HG02870 (cell line): Measurements from ENCODE around the gene LRIF1.
"Not testable (repeated sequence)": the region's sequence is repeated elsewhere in the genome, so short reads cannot be mapped to it uniquely, and the experiment has no call there.

Source experiments
- ATAC-seq: cut with Tn5 transposase; IDR thresholded peaks from one replicate; pipeline ENCODE4 v1.9.1; 2021; ENCODE audit warnings: mild to moderate bottlenecking, moderate library complexity; ENCODE audit not compliant: unreplicated experiment

LRIF1 gene, protein sequence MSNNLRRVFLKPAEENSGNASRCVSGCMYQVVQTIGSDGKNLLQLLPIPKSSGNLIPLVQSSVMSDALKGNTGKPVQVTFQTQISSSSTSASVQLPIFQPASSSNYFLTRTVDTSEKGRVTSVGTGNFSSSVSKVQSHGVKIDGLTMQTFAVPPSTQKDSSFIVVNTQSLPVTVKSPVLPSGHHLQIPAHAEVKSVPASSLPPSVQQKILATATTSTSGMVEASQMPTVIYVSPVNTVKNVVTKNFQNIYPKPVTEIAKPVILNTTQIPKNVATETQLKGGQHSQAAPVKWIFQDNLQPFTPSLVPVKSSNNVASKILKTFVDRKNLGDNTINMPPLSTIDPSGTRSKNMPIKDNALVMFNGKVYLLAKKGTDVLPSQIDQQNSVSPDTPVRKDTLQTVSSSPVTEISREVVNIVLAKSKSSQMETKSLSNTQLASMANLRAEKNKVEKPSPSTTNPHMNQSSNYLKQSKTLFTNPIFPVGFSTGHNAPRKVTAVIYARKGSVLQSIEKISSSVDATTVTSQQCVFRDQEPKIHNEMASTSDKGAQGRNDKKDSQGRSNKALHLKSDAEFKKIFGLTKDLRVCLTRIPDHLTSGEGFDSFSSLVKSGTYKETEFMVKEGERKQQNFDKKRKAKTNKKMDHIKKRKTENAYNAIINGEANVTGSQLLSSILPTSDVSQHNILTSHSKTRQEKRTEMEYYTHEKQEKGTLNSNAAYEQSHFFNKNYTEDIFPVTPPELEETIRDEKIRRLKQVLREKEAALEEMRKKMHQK

GRCh38 chr1:110963691-110964454, at the start of gene LRIF1:
Gene LRIF1, minus strand, starts transcription at chr1:110963922. Its CDS starts 234 bp downstream, at chr1:110963688.
- peak; percentile 97 for ATAC-seq

DNA sequence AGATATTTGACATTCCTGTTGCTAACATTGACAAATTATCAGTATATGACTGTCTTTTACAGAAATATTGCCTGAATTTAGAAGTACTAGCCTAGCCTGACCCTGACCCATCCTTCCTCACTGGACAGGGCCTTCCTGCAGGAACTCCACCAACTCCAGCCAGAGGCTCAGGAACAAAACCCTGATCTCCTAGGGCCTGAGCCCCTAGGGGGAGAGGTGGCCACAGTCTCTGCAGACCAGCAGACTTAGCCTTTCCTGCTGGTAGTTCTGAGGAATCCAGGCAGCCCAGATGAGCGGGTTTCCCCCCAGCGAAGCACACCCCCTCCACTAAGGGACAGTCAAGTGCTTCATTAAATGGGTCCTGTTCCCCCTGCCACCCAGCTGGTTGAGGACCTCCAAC, 44.3 kb upstream of the LRIF1 start:
- ATAC-seq = no peak

DNA sequence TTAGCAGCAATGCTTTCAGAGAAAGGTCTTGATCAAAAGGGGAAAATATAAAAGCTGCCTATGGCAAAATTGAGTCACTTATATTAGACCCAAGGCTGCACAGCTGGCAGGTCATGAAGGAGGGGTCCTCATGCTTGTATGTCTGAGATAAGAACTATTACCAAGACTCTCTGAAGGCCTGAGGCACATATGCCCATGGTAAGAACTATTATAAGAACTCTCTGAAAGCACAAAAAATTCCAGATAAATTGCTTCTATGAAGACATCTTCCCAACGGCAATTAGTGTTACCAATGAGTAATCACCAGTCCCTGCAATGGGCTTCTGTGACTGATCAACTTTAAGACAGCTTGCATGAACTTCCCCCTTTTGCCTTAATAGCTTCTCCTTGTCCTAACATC, 42.8 kb upstream of the LRIF1 start:
- no peak for ATAC-seq

GRCh38 chr1:110999607-111000006, 35.9 kb upstream of the LRIF1 start:
- ATAC-seq = not testable (repeated sequence)

DNA sequence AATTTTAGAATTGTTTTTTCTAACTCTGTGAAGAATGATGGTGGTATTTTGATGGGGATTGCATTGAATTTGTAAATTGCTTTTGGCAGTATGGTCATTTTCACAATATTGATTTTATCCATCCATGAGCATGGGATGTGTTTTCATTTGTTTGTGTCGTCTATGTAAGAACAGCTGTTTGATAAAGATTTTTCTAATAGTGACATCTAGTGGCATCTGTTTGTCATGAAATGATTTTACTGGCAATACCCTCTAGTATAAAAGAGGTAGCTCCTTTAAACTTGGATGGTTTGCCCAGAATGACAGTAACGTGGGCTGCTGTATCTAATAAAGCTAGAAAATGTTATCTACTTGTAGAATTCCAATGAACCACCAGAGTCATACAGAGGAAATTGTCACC, 28.6 kb upstream of the LRIF1 start:
- not testable (repeated sequence) for ATAC-seq

DNA sequence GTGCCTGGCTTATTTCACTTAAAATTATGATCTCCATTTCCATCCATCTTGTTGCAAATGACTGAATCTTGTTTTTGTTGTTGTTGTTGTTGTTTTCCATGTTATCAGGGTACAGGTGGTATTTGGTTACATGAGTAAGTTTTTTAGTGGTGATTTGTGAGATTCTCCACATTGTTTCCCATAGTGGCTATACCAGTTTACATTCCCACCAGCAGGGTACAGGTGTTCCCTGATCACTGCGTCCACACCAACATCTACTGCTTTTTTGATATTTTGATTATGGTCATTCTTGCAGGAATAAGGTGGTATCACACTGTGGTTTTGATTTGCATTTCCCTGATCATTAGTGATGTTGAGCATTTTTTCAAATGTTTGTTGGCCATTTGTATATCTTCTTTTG, 27.6 kb upstream of the LRIF1 start:
- not testable (repeated sequence) for ATAC-seq

DNA sequence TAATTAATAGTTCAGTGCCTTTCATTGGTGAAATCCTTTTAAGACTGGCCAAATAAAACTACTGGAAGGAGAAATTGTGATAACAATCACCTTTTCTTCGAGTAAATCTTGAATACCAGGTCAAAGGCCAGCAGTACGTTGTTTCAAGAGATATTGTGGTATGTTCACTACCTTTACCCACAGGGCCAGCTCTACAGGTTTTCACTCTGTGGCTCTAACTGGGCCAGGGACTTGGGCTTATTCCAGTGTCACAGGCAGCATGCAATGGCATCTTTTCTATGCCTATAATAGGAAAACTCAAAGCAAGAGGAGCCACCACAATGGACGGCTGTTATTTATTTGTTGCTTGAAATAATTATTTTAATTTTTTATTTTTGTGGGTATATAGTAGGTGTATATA, 26.8 kb upstream of the LRIF1 start:
- ATAC-seq = no peak

DNA sequence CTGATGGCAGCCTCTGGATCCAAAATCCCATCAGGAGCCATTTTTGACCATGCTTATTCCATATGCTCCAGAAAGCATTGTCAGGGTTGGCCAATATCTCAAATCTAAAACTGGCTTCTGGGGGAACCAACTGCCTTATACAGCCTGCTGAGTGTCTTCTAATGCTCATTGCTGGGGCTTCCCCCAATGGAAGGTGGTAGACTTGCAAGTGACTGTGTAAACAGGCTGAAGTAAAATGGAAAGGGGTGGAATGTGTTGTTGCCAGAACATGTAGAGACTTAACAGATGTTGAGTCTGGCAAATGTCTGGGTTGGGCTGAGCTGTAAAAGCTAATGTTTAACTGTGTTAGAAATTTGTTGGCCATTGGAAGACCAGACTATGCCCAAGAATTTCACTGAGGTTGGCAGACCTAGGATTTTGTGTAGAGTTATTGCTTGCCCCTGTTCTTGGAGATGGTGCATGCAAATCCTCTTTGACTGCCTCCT, 22.7 kb upstream of the LRIF1 start:
- ATAC-seq = no peak

- no peak for ATAC-seq
Measured at GRCh38 chr1:110982320-110982719, 18.6 kb upstream of the LRIF1 start.

DNA sequence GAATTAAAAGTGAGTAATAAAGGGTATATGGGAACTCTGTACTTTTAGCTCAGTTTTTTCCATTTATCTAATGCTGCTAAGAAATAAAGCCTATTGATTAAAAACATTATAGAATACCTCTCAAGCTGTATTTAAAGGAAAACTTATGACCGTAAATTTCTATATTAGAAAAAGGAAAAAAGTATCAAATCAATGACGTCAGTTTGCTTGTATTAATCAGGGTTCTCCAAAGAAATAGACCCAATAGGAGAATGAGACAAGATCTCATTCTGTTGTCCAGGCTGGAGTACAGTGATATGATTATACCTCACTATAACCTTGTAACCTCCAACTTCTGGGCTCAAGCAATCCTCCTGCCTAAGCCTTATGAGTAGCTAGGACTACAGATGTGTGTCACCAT, 15.4 kb upstream of the LRIF1 start:
- ATAC-seq = no peak

DNA sequence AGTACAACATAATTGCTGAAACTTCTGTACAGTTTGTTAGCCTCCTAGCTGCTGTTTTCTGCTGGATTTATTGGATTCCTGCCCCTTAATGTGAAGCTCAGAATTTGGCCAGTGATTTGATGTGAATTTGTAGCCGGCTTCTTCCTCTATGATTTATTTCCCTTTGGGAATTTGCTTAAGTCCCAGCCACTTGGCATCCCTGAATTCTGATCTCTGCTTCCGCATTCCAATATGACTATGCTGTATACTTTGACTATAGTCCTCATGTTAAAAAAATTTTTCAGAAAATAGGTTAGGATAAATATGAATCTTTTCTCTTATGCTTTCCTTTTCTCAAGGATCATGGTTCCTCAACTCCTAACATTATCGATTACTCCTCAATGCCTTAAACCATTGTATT, 12.4 kb upstream of the LRIF1 start:
- ATAC-seq = no peak

GRCh38 chr1:110975265-110975664, 11.5 kb upstream of the LRIF1 start:
- ATAC-seq = no peak

DNA sequence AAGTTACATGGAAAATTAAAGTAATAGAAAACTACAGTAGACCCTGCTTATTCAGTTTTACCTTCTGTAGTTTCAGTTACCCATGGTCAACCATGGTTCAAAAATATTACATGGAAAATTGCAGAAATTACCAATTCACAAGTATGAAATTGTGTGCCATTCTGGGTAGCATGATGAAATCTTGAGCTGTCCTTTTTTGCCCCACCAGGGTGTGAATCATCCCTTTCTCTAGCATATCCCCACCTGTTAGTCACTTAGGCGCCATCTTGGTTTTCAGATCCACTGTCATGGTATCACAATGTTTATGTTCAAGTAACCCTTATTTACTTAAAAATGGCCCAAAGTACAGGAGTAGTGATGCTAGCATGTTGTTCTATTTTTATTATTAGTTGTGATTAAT, 3.5 kb upstream of the LRIF1 start:
- ATAC-seq = no peak

GRCh38 chr1:110964455-110964903, 757 bp upstream of the LRIF1 start:
- no peak for ATAC-seq

DNA sequence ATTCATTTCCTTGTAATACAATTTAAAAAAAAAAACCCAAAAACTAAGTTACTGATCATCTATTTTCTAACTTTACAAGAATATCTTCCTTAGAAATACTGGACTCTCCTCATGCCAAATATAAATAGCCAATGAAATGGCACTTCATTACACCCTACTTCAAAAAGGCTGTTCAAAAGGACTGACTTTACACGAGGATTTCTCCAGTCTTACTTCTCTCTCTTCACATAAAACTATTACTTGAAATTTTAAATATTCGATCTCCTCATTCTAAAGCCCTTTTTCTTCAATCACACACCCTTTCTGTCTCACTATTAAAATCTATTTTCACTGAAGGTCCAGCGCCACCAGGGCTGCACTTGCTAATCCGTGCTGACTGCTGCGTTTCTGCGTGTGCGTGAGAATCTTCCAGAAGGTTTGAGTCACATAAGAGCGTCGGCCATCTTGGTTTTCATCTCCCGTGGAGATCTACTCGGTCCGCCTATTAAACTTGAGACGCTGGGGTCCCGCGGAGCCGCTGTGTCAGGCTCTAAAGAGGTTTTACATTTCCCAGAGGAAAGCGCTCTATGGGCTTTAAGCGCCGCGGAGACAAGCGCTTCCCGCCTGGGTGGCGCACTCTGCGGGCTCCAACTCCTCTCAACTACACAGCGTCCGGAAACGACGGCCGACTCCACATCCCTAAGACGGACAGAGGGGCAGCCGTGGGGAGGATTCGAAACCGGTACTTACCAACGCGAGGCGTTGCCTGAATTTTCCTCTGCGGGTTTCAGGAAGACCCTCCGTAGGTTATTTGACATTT, 631 bp downstream of the LRIF1 start:
- peak; percentile 20 for ATAC-seq

GRCh38 chr1:110961902-110962301, 1.8 kb downstream of the LRIF1 start:
- no peak for ATAC-seq

GRCh38 chr1:110960777-110961420, 2.8 kb downstream of the LRIF1 start:
- ATAC-seq = no peak

DNA sequence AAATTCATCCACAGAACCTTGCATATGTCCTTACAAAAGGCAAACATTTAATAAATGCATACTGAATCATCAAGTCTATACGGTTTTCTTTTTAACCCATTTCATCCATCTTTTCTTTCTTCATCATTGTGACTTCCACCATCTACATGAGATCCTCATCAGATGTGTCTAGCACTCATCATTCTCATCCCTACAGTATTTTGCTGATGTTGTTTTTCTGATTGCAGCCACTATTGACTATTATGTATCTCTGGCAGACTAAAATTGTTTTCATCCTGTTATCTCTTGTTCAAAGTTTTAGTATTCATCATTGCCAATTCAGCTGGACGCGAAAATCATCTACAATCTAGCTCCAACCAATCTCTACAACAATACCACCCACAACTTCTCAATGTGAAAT, 5.9 kb downstream of the LRIF1 start:
- no peak for ATAC-seq

- no peak for ATAC-seq
Measured at GRCh38 chr1:110956586-110956985, 7.1 kb downstream of the LRIF1 start.

DNA sequence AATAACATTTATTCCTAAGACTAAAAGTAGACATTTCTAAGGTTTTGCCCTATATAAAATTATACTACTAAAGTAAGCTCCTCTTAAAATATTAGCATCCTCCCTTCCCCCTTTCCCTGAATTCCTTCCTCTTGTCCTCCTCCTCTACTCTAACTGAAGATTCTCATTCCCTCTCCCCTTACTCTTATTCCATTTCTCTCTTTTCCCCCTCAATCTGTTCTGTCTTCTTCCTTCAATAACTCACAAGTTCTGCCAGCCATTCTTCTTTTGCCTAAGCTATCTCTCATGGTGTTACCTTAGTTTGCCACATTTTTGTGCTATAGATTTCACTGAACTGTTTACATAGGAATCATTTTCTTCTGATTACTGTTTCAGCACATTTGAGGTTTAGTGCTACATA, 10.7 kb downstream of the LRIF1 start:
- ATAC-seq = no peak
